Ramos (cell line): Measurements from ENCODE around the gene KAT8.
"Not testable (repeated sequence)": the region's sequence is repeated elsewhere in the genome, so short reads cannot be mapped to it uniquely, and the experiment has no call there.

Experiments used
- in situ Hi-C: fragments of 300-500 bp; cut with MboI; formaldehyde crosslinking; loops from one replicate; pipeline ENCODE4 v1.14.3; 2022; ENCODE audit warnings: low sequenced_read_pairs; ENCODE audit not compliant: unreplicated experiment

KAT8 gene

DNA sequence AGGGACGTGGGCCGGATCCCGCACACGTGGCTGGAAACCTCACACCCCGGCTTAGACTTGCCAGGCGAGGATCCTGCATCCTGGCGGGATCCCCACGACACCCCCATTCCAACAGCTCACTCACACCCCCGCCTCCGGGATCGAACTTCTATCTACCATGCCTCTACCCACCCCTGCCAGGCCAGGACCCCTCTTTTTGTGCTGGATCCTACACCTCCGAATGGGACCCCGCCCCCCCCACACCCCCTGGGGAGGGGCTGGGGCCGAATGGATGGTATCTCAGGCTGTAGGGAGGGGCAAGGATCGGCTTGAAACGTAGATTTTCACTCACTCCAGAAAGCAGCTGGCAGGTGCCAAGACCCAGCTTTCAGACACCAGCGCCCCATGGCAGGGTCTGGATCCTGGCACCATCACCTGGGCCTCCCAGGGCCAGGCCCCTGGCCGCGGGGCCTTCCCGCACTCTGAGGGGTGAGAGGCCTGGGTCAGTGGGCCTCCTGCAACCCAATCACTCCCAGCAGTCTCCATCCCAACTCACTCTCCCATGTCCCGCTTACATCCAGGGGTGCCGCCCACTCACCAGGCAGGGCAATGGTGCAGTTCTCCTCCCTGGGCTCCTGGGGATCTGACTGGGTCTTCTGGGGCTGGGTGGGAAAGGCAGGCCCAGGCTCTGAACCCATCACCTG lies 25.7 kb downstream of the KAT8 start:
- in situ Hi-C loops: no loop called here

DNA sequence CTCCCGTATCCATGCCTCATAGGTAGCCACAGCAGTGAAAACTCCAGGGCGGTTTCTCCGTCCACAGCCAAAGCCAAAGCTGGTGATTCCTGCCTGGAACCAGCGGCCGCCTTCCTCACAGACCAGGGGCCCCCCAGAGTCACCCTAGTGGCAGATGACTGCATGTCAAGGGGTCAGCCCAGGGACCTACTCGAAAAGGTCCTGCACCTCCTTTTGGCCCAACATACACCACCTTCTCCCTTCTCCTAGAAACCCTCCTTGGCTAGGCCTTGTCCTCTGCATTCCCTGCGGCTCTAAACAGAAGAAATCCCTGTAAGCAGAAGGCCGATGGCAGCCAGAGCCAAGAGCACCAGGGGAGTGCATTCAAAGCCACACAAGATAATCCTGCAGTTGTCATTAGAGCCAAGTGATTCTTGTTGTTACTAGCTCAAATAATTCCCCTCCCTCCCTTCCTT lies 26.3 kb downstream of the KAT8 start:
- in situ Hi-C loops: no loop called here

DNA sequence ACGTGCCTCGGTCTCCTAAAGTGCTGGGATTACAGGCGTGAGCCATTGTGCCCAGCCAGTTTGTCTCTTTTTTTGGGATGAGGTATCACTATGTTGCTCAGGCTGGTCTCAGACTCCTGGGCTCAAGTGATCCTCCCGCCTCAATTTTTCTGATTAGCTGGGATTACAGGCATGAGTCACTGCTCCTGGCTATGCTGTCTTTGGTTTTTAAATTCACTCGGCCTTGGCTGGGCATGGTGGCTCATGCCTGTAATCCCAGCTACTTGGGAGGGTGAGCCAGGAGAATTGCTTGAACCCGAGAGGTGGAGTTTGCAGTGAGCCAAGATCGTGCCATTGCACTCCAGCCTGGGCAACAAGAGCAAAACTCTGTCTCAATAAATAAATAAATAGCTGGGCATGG lies 27.0 kb downstream of the KAT8 start:
- in situ Hi-C loops: not testable (repeated sequence)

DNA sequence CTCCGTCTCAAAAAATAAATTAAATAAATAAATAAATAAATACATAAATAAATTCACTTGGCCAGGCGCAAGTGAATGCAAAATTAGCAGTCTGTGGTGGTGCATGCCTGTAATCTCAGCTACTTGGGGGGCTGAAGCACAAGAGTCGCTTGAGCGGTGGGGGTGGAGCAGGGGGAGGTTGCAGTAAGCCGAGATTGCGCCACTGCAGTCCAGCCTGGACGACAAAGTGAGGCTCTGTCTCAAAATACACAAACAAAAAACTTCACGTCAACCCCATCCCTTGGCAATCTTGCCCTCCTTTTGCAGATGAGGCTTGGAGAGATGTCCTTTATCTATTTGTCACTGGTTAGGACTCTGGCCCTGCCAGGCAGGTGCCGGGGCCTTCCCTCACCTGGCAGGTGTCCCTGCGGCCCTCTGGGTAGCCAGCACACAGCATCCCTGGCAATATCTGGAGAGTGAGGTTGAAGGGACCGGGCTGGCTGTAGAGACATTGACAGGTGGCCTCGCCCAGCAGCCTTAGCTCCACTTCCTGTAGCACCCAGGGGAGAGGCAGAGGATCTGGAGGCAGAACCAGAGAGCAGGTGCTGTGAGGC lies 28.0 kb downstream of the KAT8 start:
- in situ Hi-C loops: no loop called here

DNA sequence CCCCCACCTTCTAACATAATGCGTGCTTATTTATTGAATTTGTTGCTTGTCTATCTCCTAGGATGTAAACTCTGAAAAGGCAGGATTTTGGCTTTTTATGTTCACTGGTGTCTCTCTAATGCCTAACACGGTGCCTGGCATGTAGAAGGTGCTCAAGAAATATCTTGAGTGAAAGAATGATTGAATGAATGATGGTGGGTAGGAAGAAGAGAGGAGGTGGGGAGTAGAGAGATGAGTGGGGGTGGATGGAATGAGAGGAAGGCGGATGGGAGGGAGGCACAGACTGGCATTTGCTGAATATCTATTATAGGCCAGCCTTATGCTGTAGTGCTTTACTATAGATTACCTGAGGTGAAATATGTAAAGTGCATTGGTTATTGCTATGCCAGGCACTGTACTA lies 30.1 kb downstream of the KAT8 start:
- in situ Hi-C loops: no loop called here

DNA sequence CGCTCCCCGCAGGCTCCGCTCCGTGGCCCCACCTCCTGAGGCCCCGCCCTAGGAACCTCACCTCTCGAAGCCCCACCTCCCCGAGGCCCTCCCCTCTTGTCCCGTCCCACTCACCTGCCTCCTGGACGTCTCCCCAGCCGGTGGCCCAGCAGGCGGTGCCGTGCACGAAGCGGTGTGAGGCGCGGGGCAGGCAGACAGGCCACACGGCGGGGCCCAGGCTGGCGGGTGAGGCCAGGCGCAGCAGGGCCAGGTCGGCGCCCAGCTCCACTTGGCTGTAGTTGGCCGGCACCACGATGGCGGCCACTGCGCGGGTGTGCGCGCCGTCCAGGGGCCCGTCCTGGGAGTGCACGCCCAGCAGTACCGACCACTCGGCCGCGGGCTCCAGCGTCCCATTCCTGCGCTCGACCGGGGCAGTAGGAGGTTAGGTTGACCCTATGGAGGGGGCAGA lies 30.8 kb downstream of the KAT8 start:
- in situ Hi-C loops: no loop called here

DNA sequence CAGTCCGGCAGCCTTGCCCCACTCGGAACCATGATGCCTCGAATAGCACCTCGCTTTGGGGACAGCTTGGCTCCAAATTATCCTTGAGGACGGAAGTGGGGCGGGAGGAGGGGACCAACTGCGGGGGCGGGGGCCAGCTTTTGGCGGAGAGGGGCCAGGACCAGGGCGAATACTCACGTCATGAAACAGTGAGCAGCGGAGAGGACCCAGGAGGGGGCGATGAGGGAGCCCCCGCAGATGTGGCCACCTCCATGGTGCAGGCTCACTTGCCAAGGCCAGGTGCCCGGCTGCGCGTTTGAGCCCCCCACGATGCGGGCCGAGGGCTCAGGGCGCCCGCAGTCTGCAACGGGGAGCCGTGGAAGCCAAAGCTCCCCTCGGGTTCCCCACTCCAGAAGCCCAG lies 31.4 kb downstream of the KAT8 start:
- in situ Hi-C loops: no loop called here

DNA sequence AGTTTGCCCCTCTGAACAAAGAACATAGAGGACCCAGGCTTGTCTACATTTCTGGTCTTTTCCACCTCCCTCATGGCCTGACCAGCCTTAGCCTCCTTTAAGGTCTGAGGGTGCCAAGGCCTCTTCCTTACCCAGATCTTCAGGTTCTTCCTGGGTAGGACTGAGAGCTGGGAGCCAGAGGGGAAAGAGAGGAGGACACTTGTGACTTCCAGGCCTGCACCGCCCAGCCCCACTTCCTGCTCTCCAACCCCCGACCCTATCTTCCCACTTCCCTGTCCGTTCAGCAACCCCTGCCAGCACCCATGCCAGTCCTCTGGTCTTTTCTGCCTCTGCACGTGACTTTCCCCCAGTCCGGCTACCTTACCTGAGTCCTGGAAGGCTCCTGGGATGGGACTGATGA lies 31.9 kb downstream of the KAT8 start:
- in situ Hi-C loops: no loop called here

DNA sequence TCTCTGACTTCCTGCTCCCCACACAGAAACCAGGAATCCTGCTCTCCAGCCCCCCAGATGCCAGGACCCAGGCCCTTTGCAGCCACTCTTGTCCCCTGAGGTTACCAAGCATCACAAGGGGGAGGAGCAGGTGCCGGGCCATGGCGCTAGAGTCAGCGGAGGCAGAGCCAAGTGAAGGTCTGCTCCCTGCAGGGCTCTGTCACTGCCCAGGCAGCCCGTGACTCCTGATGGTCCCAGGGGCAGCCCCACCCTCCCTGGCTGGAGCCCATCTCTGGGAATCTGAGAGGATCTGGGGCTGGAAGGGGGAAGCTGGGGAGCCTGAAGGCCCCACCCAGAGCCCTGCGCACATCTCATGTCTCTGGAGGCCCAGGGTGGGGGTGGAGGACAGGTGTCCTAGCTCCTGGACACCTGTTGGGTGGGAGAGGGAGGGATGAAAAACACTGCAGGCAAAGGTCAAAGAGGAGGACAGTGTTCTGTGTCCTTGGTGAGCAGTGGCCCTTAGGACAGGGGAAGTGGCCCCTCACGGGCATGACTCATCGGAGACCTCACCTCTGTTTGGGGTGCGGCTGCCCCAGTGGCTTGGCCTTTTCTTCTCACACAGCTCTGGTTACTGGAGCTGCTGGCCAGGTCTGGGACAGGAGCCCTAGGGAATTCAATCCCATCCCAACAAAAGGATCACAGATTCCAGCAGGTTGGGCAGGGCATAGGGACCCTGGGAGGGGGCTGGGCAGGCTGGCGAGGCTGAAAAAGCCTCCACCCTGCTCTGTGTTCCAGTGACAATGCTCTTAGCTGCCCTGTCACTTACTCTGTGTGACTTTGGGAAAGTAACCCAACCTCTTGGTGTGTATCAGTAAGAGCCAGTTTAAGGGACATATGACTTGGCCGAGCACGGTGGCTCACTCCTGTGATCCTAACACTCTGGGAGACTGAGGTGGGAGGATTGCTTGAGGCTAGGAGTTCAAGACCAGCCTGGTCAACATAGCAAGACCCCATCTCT lies 32.7 kb downstream of the KAT8 start, which contains the start of gene PRSS36:
Gene PRSS36 (minus strand): TSS at position 173 of the 997 bp plus-strand sequence. CDS start 31 bp downstream, at position 142.
- in situ Hi-C loops: loop anchor here (25.0 kb wide), 1 partner anchor 712 kb away; the partner anchor contains the start of gene ZNF267

DNA sequence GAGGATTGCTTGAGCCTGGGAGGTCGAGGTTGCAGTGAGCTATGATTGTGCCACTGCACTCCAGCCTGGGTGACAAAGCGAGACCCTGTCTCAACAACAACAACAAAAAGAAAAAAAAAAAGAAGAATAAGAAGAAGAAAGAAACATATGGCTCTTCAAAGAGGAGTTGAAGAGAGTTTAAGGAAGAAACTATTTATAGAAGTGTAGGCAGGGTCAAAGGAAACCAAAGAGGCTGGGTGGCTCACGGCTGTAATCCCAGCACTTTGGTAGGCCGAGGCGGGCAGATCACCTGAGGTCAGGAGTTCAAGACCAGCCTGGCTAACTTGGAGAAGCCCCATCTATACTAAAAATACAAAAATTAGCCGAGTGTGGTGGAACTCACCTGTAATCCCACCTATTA lies 33.5 kb downstream of the KAT8 start:
- in situ Hi-C loops: loop anchor here (25.0 kb wide), 1 partner anchor 711 kb away; the partner anchor contains the start of gene ZNF267

DNA sequence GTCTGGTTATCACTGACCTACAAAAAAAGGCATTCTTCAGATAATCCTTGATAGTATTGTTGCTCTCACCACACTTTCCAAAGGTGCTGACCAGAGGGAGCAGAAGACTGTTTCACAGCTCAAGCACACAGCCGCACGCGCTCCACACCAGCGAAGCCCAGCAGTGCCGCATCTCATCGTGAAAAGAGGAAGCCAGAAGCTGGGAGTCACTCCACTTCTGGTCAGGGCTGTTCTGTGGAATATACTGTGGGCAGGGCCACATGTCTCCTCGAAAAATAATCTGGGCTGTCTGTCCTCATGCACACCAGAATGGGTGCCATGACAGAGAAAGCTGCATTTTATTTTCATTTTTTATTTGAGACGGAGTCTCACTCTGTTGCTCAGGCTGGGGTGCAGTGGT lies 39.7 kb downstream of the KAT8 start:
- in situ Hi-C loops: loop anchor here (25.0 kb wide), 1 partner anchor 705 kb away; the partner anchor contains the start of gene ZNF267

DNA sequence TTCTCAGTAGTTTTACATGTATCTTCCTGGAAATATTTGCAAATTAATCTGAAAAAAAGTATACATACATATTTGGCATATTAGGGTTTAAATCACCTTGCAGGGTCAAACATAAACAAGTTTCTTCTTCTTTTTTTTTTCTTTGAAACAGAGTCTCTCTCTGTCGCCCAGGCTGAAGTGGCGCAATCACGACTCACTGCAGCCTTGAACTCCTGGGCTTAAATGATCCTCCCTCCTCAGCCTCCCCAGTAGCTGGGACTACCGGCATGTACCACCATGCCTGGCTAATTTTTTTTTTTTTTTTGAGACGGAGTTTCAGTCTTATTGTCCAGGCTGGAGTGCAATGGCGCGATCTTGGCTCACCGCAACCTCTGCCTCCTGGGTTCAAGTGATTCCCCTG lies 49.9 kb downstream of the KAT8 start:
- in situ Hi-C loops: loop anchor here (25.0 kb wide), 1 partner anchor 695 kb away; the partner anchor contains the start of gene ZNF267

DNA sequence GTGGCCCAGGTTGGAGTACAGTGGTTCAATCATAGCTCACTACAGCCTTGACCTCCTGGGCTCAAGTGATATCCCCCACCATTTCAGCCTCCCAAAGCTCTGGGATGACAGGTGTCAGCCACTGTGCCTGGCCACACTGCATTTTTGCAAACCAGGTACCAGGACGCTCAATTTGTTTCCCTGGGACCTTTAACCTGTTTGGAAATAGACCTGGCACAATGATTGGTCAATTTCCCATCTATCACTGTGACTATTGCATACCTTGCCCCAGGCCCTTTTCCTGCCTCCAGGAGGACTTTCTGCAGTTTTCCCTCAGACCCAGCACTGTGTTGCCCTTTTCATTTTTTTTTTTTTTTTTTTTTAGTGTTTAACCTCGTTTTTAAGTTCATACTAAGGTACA lies 51.4 kb downstream of the KAT8 start:
- in situ Hi-C loops: loop anchor here (25.0 kb wide), 1 partner anchor 693 kb away; the partner anchor contains the start of gene ZNF267

DNA sequence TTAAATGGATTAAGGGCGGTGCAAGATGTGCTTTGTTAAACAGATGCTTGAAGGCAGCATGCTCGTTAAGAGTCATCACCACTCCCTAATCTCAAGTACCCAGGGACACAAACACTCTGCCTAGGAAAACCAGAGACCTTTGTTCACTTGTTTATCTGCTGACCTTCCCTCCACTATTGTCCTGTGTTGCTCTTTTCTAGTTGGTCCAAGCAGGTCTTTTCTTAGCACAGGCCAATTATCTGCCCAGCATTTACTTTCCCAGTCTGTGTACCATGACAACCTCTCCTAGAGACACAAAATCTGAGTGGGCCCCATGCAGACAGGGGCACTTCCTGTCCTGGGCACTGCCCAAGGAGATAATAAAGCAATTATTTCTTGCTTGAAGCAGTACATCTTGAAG lies 52.6 kb downstream of the KAT8 start:
- in situ Hi-C loops: loop anchor here (25.0 kb wide), 1 partner anchor 692 kb away; the partner anchor contains the start of gene ZNF267

DNA sequence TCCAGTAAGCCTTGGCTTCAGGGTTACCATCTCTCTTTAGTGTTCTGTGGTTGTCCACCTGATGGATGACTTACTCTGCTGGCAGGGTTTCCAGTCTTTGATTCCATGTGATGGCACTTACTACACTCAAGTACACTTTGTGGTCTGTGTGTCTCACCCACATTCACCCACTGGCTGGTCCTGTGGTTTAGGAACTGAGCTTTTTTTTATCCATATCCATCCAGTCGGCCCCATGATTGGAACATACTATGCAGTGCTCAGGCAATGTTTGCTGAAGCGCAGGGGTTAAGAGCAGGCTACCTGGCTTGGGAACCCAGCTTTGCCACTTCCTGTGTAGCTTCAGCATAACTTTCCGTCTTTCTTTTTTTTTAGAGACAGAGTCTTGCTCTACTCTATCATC lies 59.7 kb downstream of the KAT8 start:
- in situ Hi-C loops: no loop called here

DNA sequence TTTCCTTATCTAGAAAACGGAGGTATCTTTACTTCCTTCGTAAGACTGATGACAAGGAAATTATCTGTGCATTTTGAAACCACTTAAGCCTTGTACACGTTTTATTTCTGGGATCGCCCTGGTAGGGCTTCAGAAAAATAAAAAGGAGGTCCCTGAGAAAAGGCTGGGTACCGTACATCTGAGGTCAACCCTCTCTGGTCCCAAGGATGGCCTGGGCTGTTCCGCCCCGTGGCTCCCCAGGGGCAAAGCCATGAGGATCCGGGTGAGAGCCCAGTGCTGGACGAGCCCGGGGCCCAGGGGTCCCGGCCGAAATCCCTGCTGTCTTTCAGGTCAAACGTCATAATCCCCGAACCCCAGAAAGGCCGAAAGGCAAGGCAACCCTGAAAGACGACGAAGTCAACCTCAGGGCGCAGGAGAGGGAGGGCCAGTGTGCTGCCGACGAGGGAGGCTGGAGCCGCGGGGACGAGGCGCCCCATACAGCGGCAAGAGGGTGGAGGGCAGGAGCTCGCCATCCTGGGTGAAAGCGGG lies 61.8 kb downstream of the KAT8 start:
- in situ Hi-C loops: no loop called here

DNA sequence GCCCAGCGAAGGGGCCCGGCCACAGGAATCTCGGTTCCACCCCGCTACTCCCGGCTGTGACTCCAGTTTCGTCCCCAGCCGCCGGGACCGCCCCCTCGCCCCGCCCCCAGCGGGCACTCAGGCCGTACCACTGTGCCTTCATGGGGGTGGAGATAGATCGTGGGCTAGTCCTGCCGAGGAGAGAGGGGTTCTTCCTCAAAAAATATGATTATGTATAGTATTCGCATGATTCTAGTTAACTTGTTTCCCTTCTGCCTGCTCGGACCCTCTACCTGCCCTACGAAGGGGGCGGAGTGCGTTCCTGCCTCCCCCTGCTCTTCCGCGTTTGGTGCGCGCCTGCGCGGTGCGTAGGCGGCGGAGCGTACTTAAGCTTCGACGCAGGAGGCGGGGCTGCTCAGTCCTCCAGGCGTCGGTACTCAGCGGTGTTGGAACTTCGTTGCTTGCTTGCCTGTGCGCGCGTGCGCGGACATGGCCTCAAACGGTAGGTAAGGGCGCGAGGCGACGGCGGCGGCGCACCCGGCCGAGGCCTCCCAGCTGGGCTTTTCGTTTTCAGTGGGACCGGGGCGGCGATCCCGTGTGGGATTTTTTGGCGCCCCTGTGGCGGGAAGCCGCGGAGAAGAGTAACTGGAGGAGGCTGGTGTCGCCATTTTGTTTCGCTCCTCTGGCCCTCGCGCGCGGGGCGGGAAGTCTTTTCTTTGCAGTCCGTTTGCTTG lies 62.4 kb downstream of the KAT8 start, which contains the start of gene FUS:
Gene FUS (plus strand): TSS at position 393 of the 713 bp plus-strand sequence. CDS start 76 bp downstream, at position 469.
- in situ Hi-C loops: no loop called here
